GM19467 (cell line): ENCODE data around the gene CHST12.
"Not testable (repeated sequence)": the region's sequence is repeated elsewhere in the genome, so short reads cannot be mapped to it uniquely, and the experiment has no call there.

Experiments
- ATAC-seq: cut with Tn5 transposase; IDR thresholded peaks from one replicate; pipeline ENCODE4 v1.9.1; 2021; ENCODE audit warnings: mild to moderate bottlenecking, moderate library complexity; ENCODE audit not compliant: unreplicated experiment

Gene CHST12

GRCh38 chr7:2403718-2404648, 572 bp downstream of the CHST12 start:
- no peak for ATAC-seq

GRCh38 chr7:2404714-2405119, 1.3 kb downstream of the CHST12 start:
- no peak for ATAC-seq

- ATAC-seq: no peak
These were observed 1.8 kb downstream of the CHST12 start for GRCh38 chr7:2405201-2405600.

GRCh38 chr7:2405601-2406345, 2.4 kb downstream of the CHST12 start:
- ATAC-seq: peak; percentile 44

- no peak for ATAC-seq
These were observed 6.5 kb downstream of the CHST12 start for GRCh38 chr7:2409745-2410414.

GRCh38 chr7:2411049-2411448, 7.6 kb downstream of the CHST12 start:
- ATAC-seq: no peak

- ATAC-seq: no peak
These were observed 8.6 kb downstream of the CHST12 start for GRCh38 chr7:2411815-2412586.

GRCh38 chr7:2412587-2413201, 9.3 kb downstream of the CHST12 start:
- no peak for ATAC-seq

- ATAC-seq: no peak
These were observed 12.7 kb downstream of the CHST12 start for GRCh38 chr7:2416063-2416462.

GRCh38 chr7:2416650-2417049, 13.2 kb downstream of the CHST12 start:
- ATAC-seq: no peak

GRCh38 chr7:2417178-2417577, 13.8 kb downstream of the CHST12 start:
- not testable (repeated sequence) for ATAC-seq

- no peak for ATAC-seq
These were observed 14.6 kb downstream of the CHST12 start for GRCh38 chr7:2417981-2418481.

GRCh38 chr7:2420216-2420933, 17.0 kb downstream of the CHST12 start:
- ATAC-seq: no peak

- ATAC-seq: no peak
These were observed 18.5 kb downstream of the CHST12 start for GRCh38 chr7:2421943-2422310.

GRCh38 chr7:2425749-2426148, 22.3 kb downstream of the CHST12 start:
- no peak for ATAC-seq

GRCh38 chr7:2431260-2431867, 28.0 kb downstream of the CHST12 start:
- ATAC-seq: no peak

- ATAC-seq: no peak
These were observed 29.7 kb downstream of the CHST12 start for GRCh38 chr7:2432910-2433712.
